Parathyroid adenoma (tissue), 2 donors: Measurements from ENCODE around the gene FALEC.

Experiments
- H2AFZ ChIP-seq: fragments of 300-600 bp; sonication (generic); one replicate; pipeline ENCODE4 v1.7.0; 2017; ENCODE audit warnings: antibody characterized with exemption, mild to moderate bottlenecking
- H3K27ac ChIP-seq: fragments of 300-600 bp; sonication (generic); one replicate; pipeline ENCODE4 v1.7.0; 2017
- H3K27me3 ChIP-seq: fragments of 300-600 bp; sonication (generic); one replicate; pipeline ENCODE4 v1.7.0; 2017; ENCODE audit warnings: low read length; ENCODE audit not compliant: control insufficient read depth, insufficient read depth
- H3K36me3 ChIP-seq: fragments of 300-600 bp; sonication (generic); one replicate; pipeline ENCODE4 v1.7.0; 2017; ENCODE audit warnings: low read length; ENCODE audit not compliant: control insufficient read depth, insufficient read depth
- H3K4me1 ChIP-seq: fragments of 300-600 bp; sonication (generic); one replicate; pipeline ENCODE4 v1.7.0; 2017; ENCODE audit warnings: control low read depth
- H3K4me2 ChIP-seq: fragments of 300-600 bp; sonication (generic); one replicate; pipeline ENCODE4 v1.7.0; 2017; ENCODE audit warnings: low read length
- H3K4me3 ChIP-seq: fragments of 300-600 bp; sonication (generic); one replicate; pipeline ENCODE4 v1.7.0; 2017; ENCODE audit warnings: low read depth, low read length
- H3K79me2 ChIP-seq: fragments of 300-600 bp; sonication (generic); one replicate; pipeline ENCODE4 v1.7.0; 2017; ENCODE audit warnings: control low read depth
- H3K9ac ChIP-seq: fragments of 300-600 bp; sonication (generic); one replicate; pipeline ENCODE4 v1.7.0; 2017; ENCODE audit warnings: mild to moderate bottlenecking
- H3K9me3 ChIP-seq: fragments of 300-600 bp; sonication (generic); one replicate; pipeline ENCODE4 v1.7.0; 2017; ENCODE audit warnings: low read length; ENCODE audit not compliant: control insufficient read depth
- TF ChIP-seq, protein P1 (sequence below): fragments of 300-600 bp; sonication (generic); IDR thresholded peaks from one replicate; pipeline ENCODE4 v1.7.0; 2017; ENCODE audit warnings: antibody characterized with exemption, mild to moderate bottlenecking
- donor health status: primary hyperparathyroidism.

Gene FALEC

DNA sequence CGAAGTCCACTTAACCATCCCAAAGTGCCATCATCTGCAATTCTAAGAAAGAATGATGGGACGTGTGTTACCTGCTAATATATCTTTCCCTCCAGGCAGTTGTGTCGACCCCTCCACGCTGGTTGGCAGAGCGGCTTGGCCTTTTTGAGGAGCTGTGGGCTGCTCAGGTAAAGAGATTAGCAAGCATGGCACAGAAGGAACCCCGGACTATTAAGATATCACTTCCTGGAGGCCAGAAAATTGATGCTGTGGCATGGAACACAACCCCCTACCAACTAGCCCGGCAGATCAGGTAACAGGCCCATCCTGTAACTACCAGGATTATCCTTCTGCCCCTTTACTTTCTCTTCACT is 27.8 kb upstream of the FALEC start:
- no peaks in the 10 kb centered on the region for H3K9me3 ChIP-seq
- no peaks in the 10 kb centered on the region for H3K36me3 ChIP-seq
- no peaks in the 10 kb centered on the region for H3K27me3 ChIP-seq
- H2AFZ ChIP-seq = peak overlapping the region; percentile 86
- TF ChIP-seq, protein P1, sequence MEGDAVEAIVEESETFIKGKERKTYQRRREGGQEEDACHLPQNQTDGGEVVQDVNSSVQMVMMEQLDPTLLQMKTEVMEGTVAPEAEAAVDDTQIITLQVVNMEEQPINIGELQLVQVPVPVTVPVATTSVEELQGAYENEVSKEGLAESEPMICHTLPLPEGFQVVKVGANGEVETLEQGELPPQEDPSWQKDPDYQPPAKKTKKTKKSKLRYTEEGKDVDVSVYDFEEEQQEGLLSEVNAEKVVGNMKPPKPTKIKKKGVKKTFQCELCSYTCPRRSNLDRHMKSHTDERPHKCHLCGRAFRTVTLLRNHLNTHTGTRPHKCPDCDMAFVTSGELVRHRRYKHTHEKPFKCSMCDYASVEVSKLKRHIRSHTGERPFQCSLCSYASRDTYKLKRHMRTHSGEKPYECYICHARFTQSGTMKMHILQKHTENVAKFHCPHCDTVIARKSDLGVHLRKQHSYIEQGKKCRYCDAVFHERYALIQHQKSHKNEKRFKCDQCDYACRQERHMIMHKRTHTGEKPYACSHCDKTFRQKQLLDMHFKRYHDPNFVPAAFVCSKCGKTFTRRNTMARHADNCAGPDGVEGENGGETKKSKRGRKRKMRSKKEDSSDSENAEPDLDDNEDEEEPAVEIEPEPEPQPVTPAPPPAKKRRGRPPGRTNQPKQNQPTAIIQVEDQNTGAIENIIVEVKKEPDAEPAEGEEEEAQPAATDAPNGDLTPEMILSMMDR = no peak
- no peak overlapping the region for H3K27ac ChIP-seq
- H3K4me3 ChIP-seq = peak overlapping the region; percentile 95
- H3K79me2 ChIP-seq = no peaks in the 10 kb centered on the region
- no peaks in the 10 kb centered on the region for H3K4me1 ChIP-seq
- H3K9ac ChIP-seq = no peak overlapping the region
- peak overlapping the region; percentile 82 for H3K4me2 ChIP-seq

- no peak overlapping the region for H3K27ac ChIP-seq
- no peak overlapping the region for H3K9ac ChIP-seq
- H3K79me2 ChIP-seq = no peaks in the 10 kb centered on the region
- H3K27me3 ChIP-seq = no peaks in the 10 kb centered on the region
- H3K4me3 ChIP-seq = no peak overlapping the region
- no peak overlapping the region for H2AFZ ChIP-seq
- TF ChIP-seq, protein P1 = no peak
- no peaks in the 10 kb centered on the region for H3K9me3 ChIP-seq
- no peaks in the 10 kb centered on the region for H3K36me3 ChIP-seq
- no peak overlapping the region for H3K4me2 ChIP-seq
- H3K4me1 ChIP-seq = no peaks in the 10 kb centered on the region
Observed at GRCh38 chr1:150493175-150493574, 22.4 kb upstream of the FALEC start.

- Histone ChIP-seq H3K9me3 (no peaks in the 10 kb centered on the region), H3K4me2 (no peak overlapping the region), H3K9ac (no peak overlapping the region), H3K27me3 (no peaks in the 10 kb centered on the region), H3K79me2 (no peaks in the 10 kb centered on the region), H3K27ac (no peak overlapping the region), H3K4me1 (no peaks in the 10 kb centered on the region), H2AFZ (no peak overlapping the region), H3K4me3 (no peak overlapping the region), H3K36me3 (no peaks in the 10 kb centered on the region)
- TF ChIP-seq, protein P1 = no peak
Observed at GRCh38 chr1:150498342-150498741, 17.2 kb upstream of the FALEC start.

GRCh38 chr1:150505431-150505830 is 10.1 kb upstream of the FALEC start:
- no peak overlapping the region for H3K27ac ChIP-seq
- H3K79me2 ChIP-seq = no peaks in the 10 kb centered on the region
- no peaks in the 10 kb centered on the region for H3K27me3 ChIP-seq
- H3K36me3 ChIP-seq = no peaks in the 10 kb centered on the region
- no peak overlapping the region for H3K4me3 ChIP-seq
- TF ChIP-seq, protein P1 = no peak
- no peak overlapping the region for H3K4me2 ChIP-seq
- H3K9me3 ChIP-seq = no peaks in the 10 kb centered on the region
- no peak overlapping the region for H3K9ac ChIP-seq
- no peaks in the 10 kb centered on the region for H3K4me1 ChIP-seq
- no peak overlapping the region for H2AFZ ChIP-seq
